NCI-H146 treated with DMSO at 0.1 percent for 48 hours (cell line): ENCODE results near the gene RALGAPA1.
"Not testable (repeated sequence)": the region's sequence is repeated elsewhere in the genome, so short reads cannot be mapped to it uniquely, and the experiment has no call there.

ENCODE experiments used
- DNase-seq: peaks from one replicate; lab custom pipeline; 2025; ENCODE audit not compliant: unreplicated experiment; lab: John Stamatoyannopoulos, UW

RALGAPA1 gene

GRCh38 chr14:35766036-35766699, 42.9 kb downstream of the RALGAPA1 start:
- no peak for DNase-seq

DNA sequence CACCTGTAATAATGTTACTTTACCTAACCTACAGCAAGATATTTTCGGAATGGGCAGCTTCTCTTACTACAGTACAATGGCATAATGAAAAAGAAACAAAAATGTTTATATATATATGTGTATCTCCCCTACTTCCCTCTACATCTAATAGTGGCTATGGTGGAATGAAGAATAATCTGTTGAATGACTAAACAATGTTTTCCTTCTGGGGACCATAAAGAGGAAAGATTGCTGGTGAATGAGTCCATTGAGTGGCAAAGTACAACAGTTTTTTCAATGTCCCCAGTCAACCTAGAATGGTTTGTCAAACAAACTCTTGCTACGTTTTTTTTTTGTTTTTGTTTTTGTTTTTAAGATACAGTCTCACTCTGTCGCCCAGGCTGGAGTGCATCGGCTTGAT, 47.2 kb downstream of the RALGAPA1 start:
- DNase-seq = no peak

- no peak for DNase-seq
These were observed 49.0 kb downstream of the RALGAPA1 start for GRCh38 chr14:35760143-35760542.

DNA sequence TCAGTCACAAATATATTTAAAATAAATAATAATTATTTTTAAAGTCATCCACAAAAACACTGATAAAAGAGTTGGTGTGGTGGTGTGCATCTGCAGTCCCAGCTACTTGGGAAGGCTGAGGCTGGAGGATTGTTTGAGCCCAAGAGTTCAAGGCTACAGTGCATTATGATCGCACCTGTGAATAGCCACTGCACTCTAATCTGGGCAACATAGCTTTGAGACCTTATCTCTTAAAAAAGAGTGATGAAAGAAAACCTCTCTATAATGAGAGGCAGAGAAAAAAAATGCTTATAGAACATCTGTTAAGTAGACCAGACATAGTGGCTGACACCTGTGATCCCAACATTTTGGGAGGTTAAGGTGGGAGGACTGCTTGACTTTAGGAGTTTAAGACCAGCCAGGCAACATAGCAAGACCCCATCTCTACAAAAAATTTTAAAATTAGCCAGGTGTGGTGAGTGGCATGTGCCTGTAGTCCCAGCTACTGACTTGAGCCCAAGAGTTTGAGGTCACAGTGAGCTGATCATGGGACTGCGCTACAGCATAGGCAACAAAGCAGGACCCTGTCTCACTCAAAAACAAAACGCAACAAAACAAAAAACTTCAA, 50.5 kb downstream of the RALGAPA1 start:
- no peak for DNase-seq

DNA sequence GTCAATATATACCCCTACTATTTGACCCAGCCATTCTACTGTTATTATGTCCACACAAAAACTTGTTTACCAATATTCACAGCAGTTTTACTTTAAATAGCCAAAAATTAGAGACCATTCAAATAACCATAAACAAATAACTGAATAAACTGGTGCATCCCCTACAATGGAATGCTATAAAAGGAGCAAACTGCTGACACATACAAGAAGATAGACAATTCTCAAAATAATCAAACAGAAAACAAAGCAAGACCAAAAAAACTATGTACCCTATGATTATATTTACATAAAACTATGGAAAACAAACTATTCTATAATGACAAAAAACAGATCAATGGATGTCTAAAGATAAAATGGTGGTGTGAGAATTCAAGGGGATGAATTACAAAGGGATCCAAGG, 54.4 kb downstream of the RALGAPA1 start:
- no peak for DNase-seq

DNA sequence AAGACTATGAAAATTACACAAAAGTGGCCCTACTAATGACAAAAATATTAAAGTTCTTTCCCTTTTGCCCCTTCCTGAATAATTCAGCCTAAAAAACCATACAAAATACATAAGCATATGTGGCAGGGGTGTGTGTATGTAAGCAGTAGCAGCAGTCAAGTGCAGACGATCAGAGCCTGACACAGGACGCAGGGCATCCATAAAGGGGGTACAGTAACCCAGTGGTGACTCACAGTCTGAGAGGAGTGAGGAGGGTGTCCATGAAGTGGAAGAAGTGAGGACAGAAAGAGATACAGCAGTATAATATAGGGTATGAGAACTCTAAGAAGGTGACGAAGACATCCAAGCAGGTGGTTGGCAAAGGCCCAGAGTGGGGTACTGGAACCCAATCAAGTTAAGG, 56.7 kb downstream of the RALGAPA1 start:
- DNase-seq = no peak

- no peak for DNase-seq
These were observed 58.7 kb downstream of the RALGAPA1 start for GRCh38 chr14:35750202-35750904.

GRCh38 chr14:35747379-35747778, 61.7 kb downstream of the RALGAPA1 start:
- no peak for DNase-seq

DNA sequence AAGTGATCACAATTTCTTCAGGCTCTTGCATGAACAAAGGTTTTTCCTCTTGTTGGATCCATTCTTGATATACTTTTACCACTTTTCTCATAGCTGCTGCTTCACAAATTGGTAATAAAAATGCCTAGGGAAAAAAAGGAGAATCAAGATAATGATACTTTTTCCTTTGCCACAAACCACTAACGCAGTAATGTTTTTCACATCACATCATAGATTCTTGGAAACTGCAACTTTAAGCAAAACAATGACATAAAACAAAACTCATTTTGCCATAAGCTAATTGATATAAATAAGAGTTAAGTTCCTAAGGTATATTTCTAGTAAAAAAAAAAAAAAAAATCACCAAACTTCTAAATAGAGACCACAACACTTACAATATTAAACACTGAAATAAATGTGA, 66.7 kb downstream of the RALGAPA1 start:
- DNase-seq = no peak

GRCh38 chr14:35742032-35742371, 67.1 kb downstream of the RALGAPA1 start:
- no peak for DNase-seq

- no peak for DNase-seq
These were observed 67.6 kb downstream of the RALGAPA1 start for GRCh38 chr14:35741345-35742031.

DNA sequence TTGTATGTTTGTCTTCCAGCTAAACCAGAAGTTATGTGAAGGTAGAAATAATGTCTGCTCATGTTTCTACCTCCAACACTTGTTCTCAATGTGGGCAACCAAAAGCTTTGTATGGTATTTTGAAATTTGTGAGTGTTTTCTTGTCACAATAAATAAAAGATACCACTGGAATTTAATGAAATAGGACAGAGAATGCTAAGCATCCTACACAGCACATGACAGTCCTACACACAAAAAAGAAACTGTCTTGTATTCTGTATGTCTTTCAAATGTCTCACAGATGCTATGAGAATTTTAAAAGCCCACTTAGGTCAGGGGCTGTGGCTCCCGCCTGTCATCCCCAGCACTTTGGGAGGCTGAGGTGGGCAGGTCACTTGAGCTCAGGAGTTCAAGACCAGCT, 68.9 kb downstream of the RALGAPA1 start:
- no peak for DNase-seq

DNA sequence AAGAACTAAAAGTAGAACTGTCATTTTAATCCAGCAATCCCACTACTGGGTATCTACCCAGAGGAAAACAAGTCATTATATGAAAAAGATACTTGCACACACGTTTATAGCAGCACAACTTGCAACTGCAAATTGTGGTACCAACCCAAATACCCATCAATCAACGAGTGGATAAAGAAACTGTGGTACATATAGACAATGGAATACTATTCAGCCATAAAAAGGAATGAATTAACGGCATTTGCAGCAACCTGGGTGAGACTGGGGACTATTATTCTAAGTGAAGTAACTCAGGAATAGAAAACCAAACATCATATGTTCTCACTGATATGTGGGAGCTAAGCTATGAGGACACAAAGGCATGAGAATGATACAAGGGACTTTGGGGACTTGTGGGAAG, 73.9 kb downstream of the RALGAPA1 start:
- DNase-seq = not testable (repeated sequence)

GRCh38 chr14:35733510-35733909, 75.6 kb downstream of the RALGAPA1 start:
- not testable (repeated sequence) for DNase-seq

DNA sequence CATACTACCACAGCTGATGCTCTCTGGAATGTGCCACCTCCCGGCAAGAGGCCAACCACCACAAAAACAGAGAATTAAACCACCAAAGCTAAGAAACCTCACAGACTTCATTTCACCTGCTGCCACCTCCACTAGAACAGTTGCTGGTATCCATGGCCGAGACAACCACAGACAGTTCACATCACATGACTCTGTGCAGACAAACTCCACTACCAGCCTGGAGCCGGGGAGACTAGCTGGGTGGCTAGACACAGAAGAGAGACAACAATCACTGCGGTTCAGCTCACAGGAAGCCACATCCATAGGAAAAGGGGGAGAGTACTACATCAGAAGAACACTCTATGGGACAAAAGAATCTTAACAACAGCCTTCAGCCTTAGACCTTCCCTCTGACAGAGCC, 78.2 kb downstream of the RALGAPA1 start:
- DNase-seq = no peak

- no peak for DNase-seq
These were observed 81.3 kb downstream of the RALGAPA1 start for GRCh38 chr14:35727764-35728163.

DNA sequence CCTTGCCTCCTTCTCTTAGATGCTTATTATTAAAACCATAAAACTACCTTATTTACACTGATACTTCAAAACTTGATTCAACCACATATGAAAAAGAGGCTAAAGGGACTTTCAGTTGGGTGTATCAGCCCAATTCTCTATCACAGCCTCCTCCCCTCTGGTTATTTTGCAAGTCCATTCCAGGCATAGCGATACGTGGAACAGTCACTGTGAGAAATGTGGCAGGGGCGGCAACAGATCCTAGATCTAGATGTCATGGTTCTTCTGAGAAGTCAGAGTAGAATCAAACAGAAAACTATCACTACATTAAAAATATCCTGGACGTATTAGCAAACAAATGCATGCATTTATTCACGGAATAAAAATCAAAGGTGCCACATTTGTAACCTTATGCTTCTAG, 83.2 kb downstream of the RALGAPA1 start:
- no peak for DNase-seq

DNA sequence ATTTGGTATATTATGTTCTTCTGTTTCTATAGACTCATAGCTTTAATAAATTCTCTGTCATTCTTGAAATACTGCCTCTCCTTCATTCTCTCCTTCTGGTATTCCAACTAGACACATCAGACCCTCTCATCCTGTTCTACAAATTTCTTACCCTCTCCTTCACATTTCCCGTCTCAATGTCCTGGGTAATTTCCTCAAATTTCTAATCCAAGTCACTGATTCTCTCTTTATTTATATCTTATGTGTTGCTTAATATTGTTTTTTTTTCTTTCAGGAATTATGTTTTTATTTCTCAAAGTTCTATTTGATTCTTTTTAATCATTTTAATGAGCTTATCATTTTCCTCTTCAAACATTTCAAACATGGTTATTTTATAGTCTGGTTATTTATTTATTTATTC, 94.0 kb downstream of the RALGAPA1 start:
- DNase-seq = no peak

DNA sequence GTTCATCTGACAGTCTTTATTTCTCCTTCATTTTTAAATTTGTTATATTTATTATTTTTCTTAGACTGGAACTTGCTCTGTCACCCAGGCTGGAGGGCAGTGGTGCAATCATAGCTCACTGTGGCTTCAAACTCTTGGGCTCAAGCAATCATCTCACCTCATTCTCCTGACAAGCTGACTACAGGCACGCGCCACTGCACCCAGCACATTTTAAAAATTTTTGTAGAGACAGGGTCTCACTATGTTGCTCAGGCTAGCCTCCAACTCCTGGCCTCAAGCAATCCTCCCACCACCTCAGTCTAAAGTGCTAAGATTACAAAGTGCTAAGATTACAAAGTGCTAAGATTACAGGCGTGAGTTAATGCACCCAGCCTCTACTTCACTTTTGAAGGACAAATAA, 96.6 kb downstream of the RALGAPA1 start:
- DNase-seq = no peak

- DNase-seq = no peak
These were observed 101.0 kb downstream of the RALGAPA1 start for GRCh38 chr14:35708062-35708461.

DNA sequence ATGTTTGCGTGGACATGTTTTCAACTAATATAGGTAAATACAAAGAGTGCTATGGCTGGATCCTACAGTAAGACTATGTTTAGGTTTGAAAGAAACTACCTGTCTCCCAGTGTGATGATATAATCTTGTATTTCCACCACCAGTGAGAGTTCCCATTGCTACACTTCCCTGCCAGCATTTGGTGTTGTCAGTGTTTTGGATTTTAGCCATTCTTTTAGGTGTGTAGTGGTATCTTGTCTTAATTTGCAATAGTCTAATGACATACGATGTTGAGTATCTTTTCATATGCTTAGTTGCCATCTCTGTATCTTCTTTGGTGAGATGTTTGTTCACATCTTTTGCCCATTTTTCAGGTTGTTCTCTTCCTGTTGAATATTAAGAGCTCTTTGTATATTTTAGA, 103.5 kb downstream of the RALGAPA1 start:
- no peak for DNase-seq
